GM10248 (cell line): Measurements from ENCODE around the gene IDH2.

ENCODE experiments used
- CTCF ChIA-PET: fragments of 300-600 bp; sonication (Branson Sonifier 250); formaldehyde crosslinking; extraction: SDS; loops from one replicate; lab custom pipeline; 2021; ENCODE audit warnings: antibody characterized with exemption; lab: Yijun Ruan, JAX
- POLR2A ChIA-PET: fragments of 350-650 bp; sonication (Branson Sonifier 250); formaldehyde crosslinking; extraction: SDS; loops from one replicate; lab custom pipeline; 2020; ENCODE audit warnings: antibody characterized with exemption; lab: Yijun Ruan, JAX
- DNase-seq: peaks from one replicate; pipeline ENCODE4 v3.0.0; 2012; ENCODE audit errors: extremely low spot score
- CTCF ChIP-seq: IDR thresholded peaks from 2 replicates; pipeline ENCODE4 v1.5.1; 2012; ENCODE audit warnings: mild to moderate bottlenecking, low read depth; ENCODE audit errors: extremely low read depth, missing control alignments, control extremely low read depth

The IDH2 gene

GRCh38 chr15:90058775-90059174 lies 43.5 kb downstream of the IDH2 start:
- no peak for DNase-seq
- TF ChIP-seq CTCF: no peak
- ChIA-PET POLR2A (no interaction called here), CTCF (interaction anchor here (0.7 to 4.1 kb wide), 4 partner anchors 11 to 45 kb away, joined by 3 to 31 read pairs (median 4); no protein-coding TSS in a partner anchor)

DNA sequence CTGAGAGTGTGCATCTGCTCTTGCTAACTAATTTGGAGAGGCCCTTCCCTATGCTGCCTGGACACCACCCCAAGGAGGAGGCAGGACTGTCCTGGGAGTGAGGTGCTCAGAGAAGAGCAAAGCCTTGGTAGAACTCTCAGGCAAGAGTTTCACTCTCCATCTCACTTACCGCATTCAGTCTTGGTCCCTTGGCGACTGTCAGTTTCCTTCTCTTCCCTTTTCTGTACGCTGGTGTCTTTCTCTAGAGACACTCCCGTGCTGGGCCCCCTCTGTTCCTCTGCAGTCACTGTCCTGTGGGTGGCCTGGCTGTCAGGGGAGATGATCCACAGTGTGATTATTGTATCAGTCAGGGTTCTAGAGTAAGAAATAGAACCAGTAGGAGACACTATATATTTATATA lies 44.0 kb downstream of the IDH2 start:
- ChIA-PET POLR2A (no interaction called here), CTCF (interaction anchor here (1.0 to 1.4 kb wide), 3 partner anchors 10 to 25 kb away, joined by 3 to 4 read pairs (median 3); no protein-coding TSS in a partner anchor)
- TF ChIP-seq CTCF: no peak
- peak; percentile 50 for DNase-seq

DNA sequence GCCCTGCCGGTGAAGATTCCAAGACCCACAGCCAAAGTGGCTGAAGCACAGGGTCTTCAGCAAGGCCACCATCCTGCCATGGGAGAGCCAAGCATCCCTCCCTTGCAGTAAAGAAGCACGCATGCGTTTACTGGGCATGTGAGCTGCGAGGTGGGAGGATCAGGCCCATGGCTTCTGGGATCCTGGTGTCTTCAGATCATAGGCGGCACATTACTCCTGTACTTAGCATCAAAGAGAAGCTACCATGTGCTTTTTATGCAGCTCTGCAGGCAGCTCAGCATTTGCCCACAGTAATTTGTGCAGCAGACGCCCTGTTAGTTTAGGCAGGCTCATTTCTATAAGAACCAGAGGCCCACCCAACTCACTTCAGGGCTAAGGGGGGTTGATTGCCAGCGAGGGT lies 45.7 kb downstream of the IDH2 start:
- CTCF ChIA-PET: interaction anchor here (1.0 to 2.0 kb wide), 5 partner anchors 8 to 30 kb away, joined by 3 to 8 read pairs (median 5); no protein-coding TSS in a partner anchor
- POLR2A ChIA-PET: no interaction called here
- TF ChIP-seq CTCF: no peak
- DNase-seq: no peak

DNA sequence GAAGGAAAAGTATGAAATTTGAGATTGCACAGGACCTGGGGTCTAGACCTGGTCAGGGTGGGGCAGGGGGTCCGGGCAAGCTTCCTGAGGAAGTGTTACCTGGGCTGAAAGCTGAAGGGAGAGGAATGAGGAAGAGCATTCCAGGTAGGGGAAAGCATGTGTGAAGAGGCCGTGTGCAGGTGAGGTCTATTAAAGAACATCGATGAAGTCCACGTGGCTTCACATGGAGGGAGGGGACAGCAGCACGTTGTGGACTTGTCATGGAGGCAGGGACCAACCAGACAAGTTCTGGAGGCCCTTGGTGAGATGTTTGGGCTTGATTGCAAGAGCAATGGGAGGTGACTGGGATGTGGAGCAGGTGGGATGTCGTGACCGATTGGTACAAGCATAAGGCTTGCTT lies 47.1 kb downstream of the IDH2 start:
- DNase-seq: no peak
- ChIA-PET POLR2A (no interaction called here), CTCF (interaction anchor here (1.3 to 2.0 kb wide), 3 partner anchors 10 to 32 kb away, joined by 3 to 8 read pairs (median 7); no protein-coding TSS in a partner anchor)
- TF ChIP-seq CTCF: no peak

DNA sequence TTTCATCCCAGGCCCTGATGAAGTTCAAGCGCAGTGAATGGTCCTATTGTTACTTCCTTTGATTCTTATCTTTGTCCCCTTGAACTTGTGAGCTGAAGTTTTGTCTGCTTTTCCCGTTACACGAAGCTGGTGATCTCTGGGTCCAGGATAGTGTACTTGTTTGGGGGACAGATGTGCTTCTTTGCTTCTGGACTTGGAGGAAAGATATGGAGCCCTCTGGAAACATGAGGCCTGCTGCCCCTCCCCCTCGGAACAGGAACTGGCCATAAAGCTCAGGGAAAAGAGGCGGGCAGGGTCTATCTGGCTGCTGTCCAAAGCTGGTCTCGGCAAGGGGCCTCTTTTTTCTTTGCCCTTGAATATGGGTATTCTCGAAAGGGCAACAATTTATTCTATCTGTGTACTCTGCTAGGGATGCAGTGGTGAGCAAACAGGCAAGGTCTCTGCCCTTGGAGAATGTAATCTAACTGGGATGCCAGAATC lies 47.6 kb downstream of the IDH2 start:
- ChIA-PET CTCF (interaction anchor here (1.3 to 2.0 kb wide), 3 partner anchors 10 to 33 kb away, joined by 3 to 8 read pairs (median 7); no protein-coding TSS in a partner anchor), POLR2A (no interaction called here)
- no peak for DNase-seq
- TF ChIP-seq CTCF: no peak

- no peak for TF ChIP-seq CTCF
- no peak for DNase-seq
- ChIA-PET POLR2A (no interaction called here), CTCF (interaction anchor here (1.2 to 1.4 kb wide), 3 partner anchors 8 to 33 kb away, joined by 3 to 4 read pairs (median 3); no protein-coding TSS in a partner anchor)
Observed at GRCh38 chr15:90053685-90054466, 48.4 kb downstream of the IDH2 start.
